Lung (tissue), 12 donors: Measurements from ENCODE around the gene LRRC52. TPM values are rescaled to one million over a fixed set of nuclear protein-coding genes. Genes with fewer than 3 reads are reported as not detected.

Experiments used
- ATAC-seq: fragments of 200-7000 bp; cut with Tn5 transposase; one replicate; pipeline ENCODE4 v1.9.1; 2020; ENCODE audit warnings: moderate number of reproducible peaks; ENCODE audit not compliant: insufficient read depth, low FRiP score
- DNase-seq, 3 donors: peaks; one replicate each; pipeline ENCODE4 v3.0.0-alpha.2; 2013 to 2017
- H3K27ac ChIP-seq, 2 donors: one replicate each; pipeline ENCODE4 v1.5.1; 2013; ENCODE audit warnings: mild to moderate bottlenecking in 2 of 2, moderate library complexity in 2 of 2, control low read depth in 1 of 2, inconsistent platforms in 1 of 2, low read depth in 1 of 2, low read length in 1 of 2
- H3K27me3 ChIP-seq, 3 donors: one replicate each; pipeline ENCODE4 v1.5.1; 2013; ENCODE audit warnings: low read length in 2 of 3; ENCODE audit not compliant: control insufficient read depth in 3 of 3, insufficient read depth in 3 of 3
- H3K36me3 ChIP-seq, 4 donors: one replicate each; pipeline ENCODE4 v1.5.1; 2013; ENCODE audit warnings: low read length in 4 of 4, mild to moderate bottlenecking in 1 of 4, moderate library complexity in 1 of 4; ENCODE audit not compliant: control insufficient read depth in 4 of 4, insufficient read depth in 4 of 4
- H3K4me1 ChIP-seq, 5 donors: one replicate each; pipeline ENCODE4 v1.5.1; 2013; ENCODE audit warnings: low read length in 5 of 5, mild to moderate bottlenecking in 2 of 5, moderate library complexity in 1 of 5; ENCODE audit not compliant: control insufficient read depth in 5 of 5, insufficient read depth in 5 of 5
- H3K4me3 ChIP-seq: one replicate; pipeline ENCODE4 v1.5.1; 2013; ENCODE audit warnings: mild to moderate bottlenecking, control low read depth, moderate library complexity
- H3K9ac ChIP-seq, 2 donors: one replicate each; pipeline ENCODE4 v1.5.1; 2013; ENCODE audit warnings: low read length in 2 of 2, control low read depth in 1 of 2; ENCODE audit not compliant: insufficient read depth in 1 of 2
- H3K9me3 ChIP-seq, 4 donors: one replicate each; pipeline ENCODE4 v1.5.1; 2013; ENCODE audit warnings: low read length in 3 of 4, mild to moderate bottlenecking in 1 of 4, moderate library complexity in 1 of 4; ENCODE audit not compliant: control insufficient read depth in 4 of 4, insufficient read depth in 3 of 4
- CTCF ChIP-seq: IDR thresholded peaks from 2 replicates; pipeline ENCODE4 v1.5.1; 2012; ENCODE audit warnings: mild to moderate bottlenecking; ENCODE audit errors: control extremely low read depth, extremely low read depth
- WGBS, 2 donors: extraction: QIAGEN DNeasy Blood & Tissue Kit; methylation state at CpG; one replicate each; pipeline ENCODE4 v1.1.7; 2013; 5-methylcytosine and 5-hydroxymethylcytosine counted together
- polyA plus RNA-seq, 2 donors: library from polyadenylated mRNA; stranded (reverse); fragments of 200-250 nt; gene quantifications; one replicate each; pipeline ENCODE4 v1.2.1, GENCODE V29; 2013
- total RNA-seq, 2 donors: library from RNA; depleted of rRNA in 1 of 2; stranded (reverse); fragments of >200 nt in 1 of 2; gene quantifications; one replicate each; pipeline ENCODE4 v1.2.1, GENCODE V29; 2014 to 2021
- donor health status: control.
- donor health status: control.
- donor health status: Bipolar disorder and iron deficiency.
- donor health status: healthy.
- donor health status: DM: yes; HTN: yes; CAD: no.

Gene LRRC52
- total and polyA plus RNA-seq, 4 donors: 0.08 to 0.14 TPM; not detected in 2

- no peaks in the 10 kb centered on the region for H3K27me3 ChIP-seq
- H3K9me3 ChIP-seq: no peaks in the 10 kb centered on the region
- no peak for DNase-seq
- no peak overlapping the region for H3K4me3 ChIP-seq
- no peak overlapping the region for H3K9ac ChIP-seq
- H3K4me1 ChIP-seq: peaks cover 0 to 7% (median 0%) of the 10 kb centered on the region in 5 donors
- H3K27ac ChIP-seq: no peak overlapping the region
- no peak for TF ChIP-seq CTCF
- no peaks in the 10 kb centered on the region for H3K36me3 ChIP-seq
- 78 to 81% methylated on average over 4 of the region's 4 CpGs for WGBS, 2 donors
- no peak for ATAC-seq
Measured at GRCh38 chr1:165533254-165533653, 10.5 kb upstream of the LRRC52 start.

- WGBS, 2 donors: 81 to 85% methylated on average over 3 of the region's 3 CpGs
- ATAC-seq: no peak
Measured at GRCh38 chr1:165536016-165536415, 7.8 kb upstream of the LRRC52 start.

GRCh38 chr1:165537356-165538109 lies 6.3 kb upstream of the LRRC52 start:
- no peak for TF ChIP-seq CTCF
- 59 to 61% methylated on average over 14 of the region's 14 CpGs for WGBS, 2 donors
- no peaks in the 10 kb centered on the region for H3K27me3 ChIP-seq
- H3K9me3 ChIP-seq: no peaks in the 10 kb centered on the region
- H3K36me3 ChIP-seq: no peaks in the 10 kb centered on the region
- no peak for ATAC-seq
- no peak overlapping the region for H3K27ac ChIP-seq
- peaks cover 0 to 10% (median 6%) of the 10 kb centered on the region in 5 donors for H3K4me1 ChIP-seq
- no peak for DNase-seq
- no peak overlapping the region for H3K4me3 ChIP-seq
- no peak overlapping the region for H3K9ac ChIP-seq

More at GRCh38 chr1:165536016-165536415, 7.8 kb upstream of the LRRC52 start:
- TF ChIP-seq CTCF: no peak
- no peak for DNase-seq
- Histone ChIP-seq H3K4me1 (peaks cover 0 to 10% (median 0%) of the 10 kb centered on the region in 5 donors), H3K36me3 (no peaks in the 10 kb centered on the region), H3K9me3 (no peaks in the 10 kb centered on the region), H3K4me3 (no peak overlapping the region), H3K27me3 (no peaks in the 10 kb centered on the region), H3K9ac (no peak overlapping the region), H3K27ac (no peak overlapping the region)

GRCh38 chr1:165539306-165539705 lies 4.5 kb upstream of the LRRC52 start:
- 79 to 89% methylated on average over 4 of the region's 4 CpGs for WGBS, 2 donors
- ATAC-seq (no peak), DNase-seq (no peak)
- H3K4me1 ChIP-seq: peaks cover 2 to 24% (median 16%) of the 10 kb centered on the region in 5 donors
- no peaks in the 10 kb centered on the region for H3K9me3 ChIP-seq
- no peak overlapping the region for H3K9ac ChIP-seq
- no peak for TF ChIP-seq CTCF
- no peaks in the 10 kb centered on the region for H3K27me3 ChIP-seq
- peak overlapping the region in 1 of 2 donors; percentile 64 for H3K27ac ChIP-seq
- no peak overlapping the region for H3K4me3 ChIP-seq
- H3K36me3 ChIP-seq: no peaks in the 10 kb centered on the region
